ENCODE results near the gene DOCK10.

DOCK10 gene

GRCh38 chr2:224793946-224794345, 248.3 kb downstream of the DOCK10 start:
- no peak for DNase-seq (ENCODE audit: extremely low read depth in 1 of 2, low read depth in 1 of 2)

- no peak for DNase-seq (ENCODE audit: extremely low read depth in 1 of 2, low read depth in 1 of 2)
Measured at GRCh38 chr2:224786848-224787247, 255.4 kb downstream of the DOCK10 start.

GRCh38 chr2:224781400-224781799, 260.9 kb downstream of the DOCK10 start:
- no peak for DNase-seq (ENCODE audit: extremely low read depth in 1 of 2, low read depth in 1 of 2)

- no peak for DNase-seq (ENCODE audit: extremely low read depth in 1 of 2, low read depth in 1 of 2)
Measured at GRCh38 chr2:224780823-224781222, 261.4 kb downstream of the DOCK10 start.

- DNase-seq (ENCODE audit: extremely low read depth in 1 of 2, low read depth in 1 of 2): no peak
Measured at GRCh38 chr2:224780106-224780505, 262.2 kb downstream of the DOCK10 start.

GRCh38 chr2:224778474-224778877, 263.8 kb downstream of the DOCK10 start:
- DNase-seq (ENCODE audit: extremely low read depth in 1 of 2, low read depth in 1 of 2): peak; percentile 8 to 20

- DNase-seq (ENCODE audit: extremely low read depth in 1 of 2, low read depth in 1 of 2): no peak
Measured at GRCh38 chr2:224777559-224777930, 264.7 kb downstream of the DOCK10 start.

GRCh38 chr2:224776795-224777558, 265.3 kb downstream of the DOCK10 start:
- no peak for DNase-seq (ENCODE audit: extremely low read depth in 1 of 2, low read depth in 1 of 2)

GRCh38 chr2:224775647-224776046, 266.6 kb downstream of the DOCK10 start:
- DNase-seq (ENCODE audit: extremely low read depth in 1 of 2, low read depth in 1 of 2): no peak

GRCh38 chr2:224774735-224775134, 267.5 kb downstream of the DOCK10 start:
- DNase-seq (ENCODE audit: extremely low read depth in 1 of 2, low read depth in 1 of 2): no peak

GRCh38 chr2:224772494-224772893, 269.8 kb downstream of the DOCK10 start:
- no peak for DNase-seq (ENCODE audit: extremely low read depth in 1 of 2, low read depth in 1 of 2)

GRCh38 chr2:224769489-224769888, 272.8 kb downstream of the DOCK10 start:
- DNase-seq (ENCODE audit: extremely low read depth in 1 of 2, low read depth in 1 of 2): no peak

GRCh38 chr2:224764565-224765236, 277.6 kb downstream of the DOCK10 start:
- no peak for DNase-seq (ENCODE audit: extremely low read depth in 1 of 2, low read depth in 1 of 2)

GRCh38 chr2:224757934-224758548, 284.2 kb downstream of the DOCK10 start:
- DNase-seq (ENCODE audit: extremely low read depth in 1 of 2, low read depth in 1 of 2): no peak

- DNase-seq (ENCODE audit: extremely low read depth in 1 of 2, low read depth in 1 of 2): no peak
Measured at GRCh38 chr2:224753743-224754540, 288.3 kb downstream of the DOCK10 start.

- no peak for DNase-seq (ENCODE audit: extremely low read depth in 1 of 2, low read depth in 1 of 2)
Measured at GRCh38 chr2:224751996-224752698, 290.1 kb downstream of the DOCK10 start.

- no peak for DNase-seq (ENCODE audit: extremely low read depth in 1 of 2, low read depth in 1 of 2)
Measured at GRCh38 chr2:224749136-224749535, 293.1 kb downstream of the DOCK10 start.

GRCh38 chr2:224747765-224748164, 294.5 kb downstream of the DOCK10 start:
- DNase-seq (ENCODE audit: extremely low read depth in 1 of 2, low read depth in 1 of 2): no peak

GRCh38 chr2:224736227-224736626, 306.0 kb downstream of the DOCK10 start:
- DNase-seq (ENCODE audit: extremely low read depth in 1 of 2, low read depth in 1 of 2): no peak

GRCh38 chr2:224734949-224735348, 307.3 kb downstream of the DOCK10 start:
- DNase-seq (ENCODE audit: extremely low read depth in 1 of 2, low read depth in 1 of 2): no peak

- no peak for DNase-seq (ENCODE audit: extremely low read depth in 1 of 2, low read depth in 1 of 2)
Measured at GRCh38 chr2:224731665-224732064, 310.6 kb downstream of the DOCK10 start.
